Measurements from ENCODE around the gene SLC43A1.

The SLC43A1 gene

DNA sequence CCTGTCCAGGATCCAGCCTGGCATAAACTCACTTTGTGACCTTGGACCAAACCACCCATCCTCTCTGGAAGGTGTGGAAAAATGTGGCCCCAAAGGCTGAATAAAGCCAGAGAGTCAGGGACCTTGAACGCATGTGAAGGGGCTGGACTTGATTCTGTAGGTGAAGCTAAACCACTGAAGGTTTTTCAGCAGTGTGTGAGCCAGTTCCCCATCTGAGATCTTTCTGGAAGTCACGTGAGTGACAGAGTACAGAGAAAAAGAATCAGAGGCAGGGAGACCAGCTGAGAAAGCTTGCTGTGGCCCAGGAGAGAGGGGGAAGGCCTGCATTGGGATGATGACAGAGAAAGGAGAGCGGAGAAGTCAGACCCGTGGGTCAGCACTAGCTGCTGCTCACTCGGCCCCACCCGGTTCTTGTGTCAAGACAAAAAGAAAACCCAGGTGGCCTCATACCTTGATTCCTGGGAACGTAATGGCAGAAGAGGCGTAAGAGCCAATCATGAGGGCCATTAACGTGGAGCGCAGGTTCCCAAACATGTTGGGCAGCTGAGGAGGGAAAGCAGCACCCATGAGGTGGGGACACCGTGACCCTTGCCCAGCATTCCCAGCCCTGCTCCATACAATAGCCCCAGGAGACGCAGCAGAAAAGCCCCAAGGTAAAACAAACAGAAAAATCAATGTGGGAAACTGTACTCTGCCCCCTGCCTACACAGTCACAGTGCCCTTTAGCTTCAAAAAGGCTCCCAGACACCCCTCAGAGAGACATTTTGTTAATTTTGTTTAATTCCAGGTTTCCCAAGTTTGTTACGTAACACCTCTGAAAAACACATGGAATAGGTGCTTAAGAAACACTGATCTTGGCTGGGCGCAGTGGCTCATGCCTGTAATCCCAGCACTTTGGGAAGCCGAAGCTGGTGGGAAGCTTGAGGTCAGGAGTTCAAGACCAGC, 17.9 kb downstream of the SLC43A1 start:
- no peak for ATAC-seq
- Mint-ChIP-seq H3K9me3 (no peaks in the 10 kb centered on the region), H3K27me3 (no peaks in the 10 kb centered on the region), H3K4me1 (peaks cover 15% of the 10 kb centered on the region), H3K27ac (no peak overlapping the region), H3K36me3 (ENCODE audit: low read depth) (peaks cover 25% of the 10 kb centered on the region), H3K4me3 (no peak overlapping the region)
- DNase-seq = no peak

DNA sequence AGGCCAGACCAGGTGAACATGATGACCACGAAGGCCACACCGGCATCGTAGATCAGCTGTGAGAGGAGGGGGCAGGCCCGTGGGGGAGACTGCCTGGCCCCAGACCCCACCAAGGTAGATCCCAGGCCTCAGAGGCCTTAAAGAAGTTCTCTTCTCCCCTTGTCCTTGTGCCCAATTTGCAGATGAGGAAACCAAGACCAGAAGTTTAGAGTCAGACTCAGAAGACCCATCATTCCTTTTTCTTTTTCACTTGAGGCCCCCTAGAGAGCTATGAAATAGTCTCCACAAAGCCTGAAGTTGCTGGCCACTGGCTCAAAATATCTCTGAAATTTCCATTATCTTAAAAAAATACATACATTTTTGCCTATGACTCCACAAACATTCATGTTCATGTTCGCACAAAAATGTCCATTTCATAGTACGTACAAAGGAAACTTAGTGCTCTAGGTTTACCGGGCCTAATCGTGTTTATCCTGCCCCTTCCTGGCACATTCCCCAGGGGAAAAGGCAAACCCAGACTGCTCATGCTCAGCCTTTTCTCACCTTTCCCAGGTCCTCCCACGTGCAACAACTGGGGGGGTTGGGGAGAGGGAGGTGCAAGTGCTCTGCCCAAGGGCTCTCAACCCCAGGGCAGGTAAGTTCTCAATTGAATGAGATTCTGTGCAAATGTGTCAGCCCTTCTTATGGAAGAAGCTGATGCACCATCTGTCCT, 19.2 kb downstream of the SLC43A1 start:
- Mint-ChIP-seq H3K9me3 (no peaks in the 10 kb centered on the region), H3K4me1 (peaks cover 15% of the 10 kb centered on the region), H3K27ac (peak overlapping the region; percentile 5), H3K4me3 (no peak overlapping the region), H3K36me3 (ENCODE audit: low read depth) (peaks cover 30% of the 10 kb centered on the region), H3K27me3 (no peaks in the 10 kb centered on the region)
- ATAC-seq (no peak), DNase-seq (no peak)

DNA sequence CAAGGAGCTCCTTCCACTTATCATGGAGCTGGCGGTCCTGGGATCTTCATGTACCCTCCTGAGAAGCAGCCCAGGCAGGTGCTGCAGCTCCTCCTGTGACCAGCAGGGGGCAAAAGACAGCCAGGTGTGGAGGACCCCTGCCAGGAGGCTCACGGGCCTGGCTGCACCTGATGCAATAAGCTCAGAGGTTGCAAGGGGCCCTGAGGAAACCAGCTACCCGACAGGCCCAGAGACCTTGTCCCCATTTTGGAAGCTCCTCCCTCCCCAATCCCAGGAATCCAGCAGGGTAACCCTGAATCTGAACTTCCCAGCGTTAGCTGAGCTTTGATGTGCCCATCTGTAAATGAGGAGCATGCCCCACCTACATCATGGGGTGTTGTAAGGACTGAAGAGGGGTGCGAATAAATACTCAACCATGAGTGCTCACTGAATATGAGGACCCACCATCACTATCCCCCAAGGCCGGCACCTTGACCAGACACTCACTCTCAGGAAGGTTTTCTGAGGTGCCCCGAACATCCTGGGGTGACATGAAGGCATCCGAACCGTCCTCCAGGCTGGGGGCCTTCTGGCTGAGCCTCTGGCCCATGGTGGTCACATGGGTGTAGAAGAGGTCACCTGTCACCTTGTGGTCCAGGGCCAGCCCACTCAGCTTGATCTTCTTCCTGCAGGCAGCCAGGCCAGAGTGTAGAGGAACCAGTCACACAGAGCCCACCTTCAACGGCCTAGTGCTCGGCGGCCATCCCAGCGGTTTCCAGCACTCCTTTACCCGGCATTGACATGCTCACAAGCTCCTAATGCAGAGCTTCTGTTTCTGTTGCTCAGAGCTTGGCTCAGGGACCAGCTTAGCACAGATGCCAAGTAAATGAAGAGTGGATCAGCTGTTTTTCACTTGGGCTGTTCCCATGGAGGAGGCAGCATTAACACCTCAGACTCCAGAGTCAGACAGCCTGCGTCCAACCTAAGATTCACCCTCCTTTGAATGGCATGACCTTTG, 21.7 kb downstream of the SLC43A1 start:
- H3K36me3 Mint-ChIP-seq (ENCODE audit: low read depth) = peaks cover 37% of the 10 kb centered on the region
- no peak overlapping the region for H3K4me3 Mint-ChIP-seq
- ATAC-seq = peak; percentile 74
- DNase-seq = peak; percentile 78
- H3K9me3 Mint-ChIP-seq = no peaks in the 10 kb centered on the region
- no peaks in the 10 kb centered on the region for H3K27me3 Mint-ChIP-seq
- H3K27ac Mint-ChIP-seq = peak overlapping the region; percentile 93
- H3K4me1 Mint-ChIP-seq = peaks cover 12% of the 10 kb centered on the region

DNA sequence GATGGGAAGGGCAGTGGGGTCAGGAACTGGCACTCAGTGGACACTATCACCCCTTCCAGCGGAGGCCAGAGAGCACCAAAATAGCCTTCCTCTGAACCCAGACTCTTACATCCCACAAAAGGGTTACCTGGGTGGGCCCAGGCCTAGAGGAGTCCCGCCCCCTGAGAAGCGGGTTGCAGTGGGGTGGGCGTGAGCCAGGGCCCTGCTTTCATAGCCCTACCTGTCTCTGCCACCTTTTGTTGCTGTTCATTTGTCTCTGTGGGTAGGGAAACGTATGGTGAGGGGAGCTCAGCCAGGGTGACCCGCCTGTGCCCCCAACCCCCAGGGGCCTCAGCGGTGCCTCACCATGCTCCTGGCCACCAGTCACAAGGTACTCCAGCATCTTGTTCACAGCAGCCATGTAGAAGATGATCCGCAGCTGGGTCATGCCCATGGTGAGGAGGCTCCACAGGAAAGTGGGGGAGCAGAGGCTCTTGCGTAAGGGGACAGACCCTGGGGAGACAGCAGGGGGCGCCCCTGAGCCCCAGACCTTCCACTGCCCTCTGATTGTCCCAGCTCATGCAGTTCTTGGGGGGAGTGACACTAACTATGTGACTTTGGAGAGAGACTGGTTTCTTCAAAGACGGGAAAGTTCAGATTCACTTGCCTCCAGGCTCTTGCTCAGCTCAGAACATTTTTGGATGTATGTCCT, 24.0 kb downstream of the SLC43A1 start:
- H3K4me1 Mint-ChIP-seq = peaks cover 12% of the 10 kb centered on the region
- H3K36me3 Mint-ChIP-seq (ENCODE audit: low read depth) = peaks cover 43% of the 10 kb centered on the region
- H3K27ac Mint-ChIP-seq = no peak overlapping the region
- peak; percentile 72 for DNase-seq
- peak; percentile 61 for ATAC-seq
- no peaks in the 10 kb centered on the region for H3K9me3 Mint-ChIP-seq
- no peaks in the 10 kb centered on the region for H3K27me3 Mint-ChIP-seq
- no peak overlapping the region for H3K4me3 Mint-ChIP-seq

- Mint-ChIP-seq H3K36me3 (ENCODE audit: low read depth) (peaks cover 43% of the 10 kb centered on the region), H3K9me3 (no peaks in the 10 kb centered on the region), H3K4me1 (peaks cover 16% of the 10 kb centered on the region), H3K27me3 (no peaks in the 10 kb centered on the region), H3K27ac (no peak overlapping the region), H3K4me3 (no peak overlapping the region)
- DNase-seq (no peak), ATAC-seq (no peak)
Observed at GRCh38 chr11:57490456-57491248, 24.9 kb downstream of the SLC43A1 start.

DNA sequence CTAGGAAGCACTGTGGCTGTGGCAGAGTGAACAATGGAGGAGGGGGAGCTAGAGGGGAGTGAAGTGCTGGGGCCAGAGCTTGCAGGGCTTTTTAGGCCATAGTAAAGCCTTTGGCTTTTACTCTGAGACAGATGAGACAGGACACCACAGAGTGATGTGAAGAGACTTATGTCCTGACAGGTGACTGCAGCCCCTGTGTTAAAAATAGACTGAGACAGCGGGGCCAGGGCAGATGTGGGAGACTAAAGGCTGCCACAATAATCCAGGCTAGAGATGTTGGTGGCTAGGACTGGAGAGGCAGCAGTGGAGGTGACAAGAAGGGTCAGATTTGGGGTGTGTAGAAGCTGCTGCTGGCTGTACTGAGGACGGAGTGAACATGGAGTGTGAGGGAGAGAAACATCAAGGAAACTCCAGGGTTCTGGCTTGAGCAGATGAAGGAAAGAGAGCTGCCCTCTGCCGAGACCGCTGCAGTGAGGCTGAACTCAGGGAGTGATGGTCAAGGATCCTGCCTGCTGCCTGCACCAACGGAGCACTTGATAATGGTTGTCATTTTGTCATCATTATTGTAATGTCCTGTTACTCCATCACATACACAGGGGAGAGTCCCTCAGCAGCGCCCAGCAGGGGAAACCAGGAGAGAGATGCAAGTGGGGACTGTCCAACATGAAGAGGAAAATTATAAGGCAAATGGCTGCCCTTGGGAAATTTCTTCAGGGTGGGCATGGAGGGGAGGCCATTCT, 27.4 kb downstream of the SLC43A1 start:
- H3K4me3 Mint-ChIP-seq = no peak overlapping the region
- H3K36me3 Mint-ChIP-seq (ENCODE audit: low read depth) = peaks cover 48% of the 10 kb centered on the region
- no peak for DNase-seq
- H3K4me1 Mint-ChIP-seq = peaks cover 14% of the 10 kb centered on the region
- no peak overlapping the region for H3K27ac Mint-ChIP-seq
- H3K9me3 Mint-ChIP-seq = no peaks in the 10 kb centered on the region
- no peak for ATAC-seq
- H3K27me3 Mint-ChIP-seq = no peaks in the 10 kb centered on the region

DNA sequence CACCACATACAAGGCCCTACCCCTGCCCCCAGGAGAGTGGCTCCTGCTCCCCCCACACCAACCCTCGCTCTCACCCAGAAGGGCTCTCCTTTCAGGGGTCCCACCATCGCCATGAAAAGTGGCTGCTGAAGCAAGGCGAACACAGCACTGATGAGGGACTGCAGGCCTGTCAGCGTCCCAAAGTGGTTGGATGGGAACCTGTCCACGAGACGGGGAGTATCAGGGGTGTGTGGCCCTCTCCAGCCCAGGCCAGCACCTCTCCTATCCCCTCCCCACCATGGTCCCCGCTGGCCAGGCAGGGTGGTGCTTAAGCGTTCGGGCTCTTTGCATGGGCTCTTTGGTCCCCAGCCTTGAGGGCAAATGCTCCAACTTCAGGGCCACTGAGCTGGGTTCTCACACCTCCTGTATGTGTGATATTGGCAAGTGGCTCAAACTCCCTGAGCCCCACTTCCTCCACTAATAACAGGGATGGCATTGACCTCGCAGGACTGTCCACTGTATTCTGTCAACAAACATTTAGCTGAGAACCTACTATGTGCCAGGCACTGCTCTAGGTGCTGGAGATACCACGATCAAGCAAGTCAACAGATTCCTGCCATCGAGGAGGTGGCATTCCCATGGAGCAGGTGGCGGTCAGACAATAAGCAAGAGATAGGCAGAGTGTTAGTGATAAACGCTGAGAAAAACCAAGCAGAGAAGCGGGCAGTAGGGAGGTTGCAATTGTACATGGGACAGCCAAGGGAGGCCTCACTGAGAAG, 28.3 kb downstream of the SLC43A1 start:
- no peak overlapping the region for H3K4me3 Mint-ChIP-seq
- peaks cover 46% of the 10 kb centered on the region for H3K36me3 Mint-ChIP-seq (ENCODE audit: low read depth)
- H3K4me1 Mint-ChIP-seq = peaks cover 14% of the 10 kb centered on the region
- ATAC-seq = no peak
- H3K27me3 Mint-ChIP-seq = peaks cover under 1% of the 10 kb centered on the region
- H3K9me3 Mint-ChIP-seq = no peaks in the 10 kb centered on the region
- DNase-seq = no peak
- no peak overlapping the region for H3K27ac Mint-ChIP-seq

DNA sequence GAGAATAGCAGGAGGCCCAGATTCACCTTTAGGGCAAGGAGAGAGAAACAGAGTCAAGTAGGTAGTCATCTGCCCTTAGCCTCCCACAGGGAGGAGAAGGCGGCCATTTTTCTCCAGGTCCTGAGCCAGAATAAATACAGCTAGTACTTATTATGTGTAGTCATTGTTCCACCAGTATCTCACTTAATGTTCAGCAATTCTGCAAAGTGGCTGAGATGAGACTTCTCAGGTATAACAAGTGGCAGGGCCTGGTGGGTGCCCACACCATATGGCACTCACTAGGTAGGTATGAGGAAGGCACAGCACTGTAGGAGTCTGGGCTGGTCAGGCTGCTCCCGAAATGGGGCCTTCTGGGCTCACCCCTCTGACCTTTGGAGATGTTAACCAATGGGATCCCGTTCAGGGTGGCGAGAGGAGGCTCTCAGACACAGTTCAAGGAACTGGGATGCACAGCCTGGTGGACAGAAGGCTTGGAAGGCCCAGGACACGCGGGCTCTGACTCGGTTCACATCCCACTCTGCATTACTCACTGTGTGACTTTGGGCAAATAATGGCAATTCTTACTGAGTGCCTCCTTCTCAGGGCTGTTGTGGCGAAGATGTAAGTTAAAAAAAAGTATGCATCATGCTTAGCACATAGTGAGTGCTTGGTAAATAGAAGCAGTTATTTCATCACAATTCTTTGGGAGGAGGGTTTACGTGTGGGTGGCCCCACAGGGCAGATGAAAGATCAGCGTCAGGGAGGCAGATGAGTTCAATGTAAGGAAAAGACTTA, 30.1 kb downstream of the SLC43A1 start:
- Mint-ChIP-seq H3K4me1 (peaks cover 19% of the 10 kb centered on the region), H3K9me3 (no peaks in the 10 kb centered on the region), H3K27me3 (peaks cover 15% of the 10 kb centered on the region), H3K27ac (no peak overlapping the region), H3K36me3 (ENCODE audit: low read depth) (peaks cover 34% of the 10 kb centered on the region), H3K4me3 (no peak overlapping the region)
- DNase-seq (no peak), ATAC-seq (peak; percentile 9)

DNA sequence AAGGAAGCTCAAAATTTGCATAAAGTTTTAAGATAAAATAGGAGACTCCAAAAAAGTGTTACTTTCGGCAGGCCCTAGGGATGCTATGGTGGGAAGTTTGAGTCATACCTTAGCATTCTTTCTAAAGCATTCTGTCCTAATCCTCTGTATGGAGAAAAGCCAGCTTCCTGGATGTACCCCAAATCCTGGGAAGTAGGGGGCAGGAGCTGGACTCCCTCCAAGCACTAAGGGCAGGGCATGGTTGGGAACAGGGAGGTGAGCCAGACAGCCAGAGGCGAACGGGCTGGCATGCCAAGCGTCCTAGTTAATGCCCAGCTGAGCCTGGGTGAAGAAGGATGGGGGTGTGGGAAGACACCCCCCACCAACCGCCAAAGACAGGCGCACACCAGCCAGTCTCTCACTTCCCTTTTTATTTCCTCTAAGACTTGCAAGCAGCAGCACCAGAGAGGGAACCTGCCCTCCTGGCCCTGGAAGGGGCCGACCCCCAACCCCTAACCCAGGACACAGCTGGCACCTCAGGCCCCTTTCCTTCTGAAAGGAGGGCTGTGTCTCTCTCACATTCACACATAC, 31.3 kb downstream of the SLC43A1 start:
- H3K27me3 Mint-ChIP-seq = peaks cover 21% of the 10 kb centered on the region
- H3K4me3 Mint-ChIP-seq = no peak overlapping the region
- no peak overlapping the region for H3K27ac Mint-ChIP-seq
- H3K9me3 Mint-ChIP-seq = no peaks in the 10 kb centered on the region
- H3K4me1 Mint-ChIP-seq = peaks cover 22% of the 10 kb centered on the region
- H3K36me3 Mint-ChIP-seq (ENCODE audit: low read depth) = peaks cover 27% of the 10 kb centered on the region
- no peak for DNase-seq
- ATAC-seq = no peak

DNA sequence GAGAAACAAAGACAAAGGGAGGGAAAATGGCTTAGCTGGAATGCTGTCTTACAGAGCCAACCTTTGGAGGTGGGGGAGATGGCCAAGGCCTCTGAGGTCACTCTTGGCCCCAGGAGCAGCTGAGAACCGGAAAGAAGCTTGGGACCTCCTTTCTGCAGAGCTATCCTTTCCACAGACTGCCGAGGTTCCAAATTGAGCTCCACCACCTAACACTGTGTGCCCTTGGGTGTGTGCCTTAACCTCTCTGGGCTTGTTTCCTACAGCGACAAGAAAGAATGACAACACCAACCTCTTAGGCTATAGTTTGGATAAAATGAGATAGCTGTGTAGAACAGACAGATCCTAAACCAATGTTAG, 32.0 kb downstream of the SLC43A1 start:
- Mint-ChIP-seq H3K27me3 (peaks cover 21% of the 10 kb centered on the region), H3K36me3 (ENCODE audit: low read depth) (peaks cover 26% of the 10 kb centered on the region), H3K9me3 (no peaks in the 10 kb centered on the region), H3K27ac (no peak overlapping the region), H3K4me1 (peaks cover 22% of the 10 kb centered on the region), H3K4me3 (no peak overlapping the region)
- no peak for DNase-seq
- no peak for ATAC-seq

GRCh38 chr11:57482782-57483561, 32.5 kb downstream of the SLC43A1 start:
- Mint-ChIP-seq H3K9me3 (no peaks in the 10 kb centered on the region), H3K27me3 (peaks cover 24% of the 10 kb centered on the region), H3K27ac (no peak overlapping the region)

More at GRCh38 chr11:57482782-57483561, 32.5 kb downstream of the SLC43A1 start:
- peak overlapping the region; percentile 24 for H3K4me3 Mint-ChIP-seq
- peaks cover 21% of the 10 kb centered on the region for H3K36me3 Mint-ChIP-seq (ENCODE audit: low read depth)
- DNase-seq (peak; percentile 82), ATAC-seq (peak; percentile 68)
- H3K4me1 Mint-ChIP-seq = peaks cover 22% of the 10 kb centered on the region

Data from activated naive CD8-positive, alpha-beta T cell treated with anti-CD3 and anti-CD28 coated beads, Interleukin-2, amount 50 U/mL, for 24 hours (primary cell).